Keratinocyte (primary cell): Measurements from ENCODE around the gene ZER1. TPM values are rescaled to one million over a fixed set of nuclear protein-coding genes. Genes with fewer than 3 reads are reported as not detected.

Experiments
- DNase-seq: peaks from one replicate; pipeline ENCODE4 v3.0.0-alpha.2; 2011; ENCODE audit warnings: low read depth, missing footprints, low spot score
- FAIRE-seq: peaks from 2 replicates; lab custom pipeline; 2011; peaks lifted over from hg19 to GRCh38; lab: Jason Lieb, UNC
- H2AFZ ChIP-seq: 2 replicates; pipeline ENCODE4 v1.6.0; 2012; ENCODE audit warnings: low read length, control low read depth, inconsistent platforms; ENCODE audit not compliant: control insufficient read depth
- H3K27ac ChIP-seq: 2 replicates; pipeline ENCODE4 v1.5.1; 2011; ENCODE audit warnings: low read length; ENCODE audit not compliant: control insufficient read depth, insufficient read depth
- H3K27me3 ChIP-seq: 3 replicates; pipeline ENCODE4 v1.6.0; 2011; ENCODE audit warnings: low read length; ENCODE audit not compliant: control insufficient read depth, insufficient read depth; ENCODE audit errors: extremely low read depth
- H3K36me3 ChIP-seq, 2 experiments: 2 replicates in 1 of 2; 3 replicates in 1 of 2; pipeline ENCODE4 v1.5.1; 2011; ENCODE audit warnings: low read length in 2 of 2, mild to moderate bottlenecking in 1 of 2; ENCODE audit not compliant: control insufficient read depth in 2 of 2, insufficient read depth in 2 of 2; ENCODE audit errors: extremely low read depth in 1 of 2
- H3K4me1 ChIP-seq: 3 replicates; pipeline ENCODE4 v1.5.1; 2011; ENCODE audit warnings: low read length; ENCODE audit not compliant: control insufficient read depth, insufficient read depth; ENCODE audit errors: extremely low read depth
- H3K4me2 ChIP-seq: 3 replicates; pipeline ENCODE4 v1.6.0; 2011; ENCODE audit warnings: low read depth, low read length; ENCODE audit not compliant: control insufficient read depth, insufficient read depth; ENCODE audit errors: extremely low read depth
- H3K4me3 ChIP-seq, 3 experiments: fragments of 200-600 bp in 1 of 3; sonication (generic) in 1 of 3; 2 replicates in 2 of 3; 3 replicates in 1 of 3; pipeline ENCODE4 v1.5.1; 2011 to 2016; ENCODE audit warnings: low read length in 3 of 3, mild to moderate bottlenecking in 3 of 3, control low read depth in 2 of 3, inconsistent platforms in 1 of 3, low read depth in 1 of 3, mixed read lengths in 1 of 3, mixed run types in 1 of 3, moderate library complexity in 1 of 3; ENCODE audit not compliant: control insufficient read depth in 2 of 3, insufficient read depth in 2 of 3; ENCODE audit errors: extremely low read depth in 1 of 3
- H3K79me2 ChIP-seq: 2 replicates; pipeline ENCODE4 v1.6.0; 2012; ENCODE audit warnings: low read length; ENCODE audit not compliant: control insufficient read depth, insufficient read depth
- H3K9ac ChIP-seq: 3 replicates; pipeline ENCODE4 v1.6.0; 2011; ENCODE audit warnings: low read length; ENCODE audit not compliant: control insufficient read depth, insufficient read depth; ENCODE audit errors: extremely low read depth
- H3K9me1 ChIP-seq: 3 replicates; pipeline ENCODE4 v1.6.0; 2011; ENCODE audit warnings: low read length; ENCODE audit not compliant: control insufficient read depth, insufficient read depth; ENCODE audit errors: extremely low read depth
- H3K9me3 ChIP-seq: 2 replicates; pipeline ENCODE4 v1.5.1; 2012; ENCODE audit warnings: low read depth, low read length; ENCODE audit not compliant: control insufficient read depth
- H4K20me1 ChIP-seq: 3 replicates; pipeline ENCODE4 v1.6.0; 2011; ENCODE audit warnings: low read length; ENCODE audit not compliant: control insufficient read depth, insufficient read depth; ENCODE audit errors: extremely low read depth
- CTCF ChIP-seq, 3 experiments: IDR thresholded peaks in 1 of 3; conservative IDR thresholded peaks in 1 of 3; optimal IDR thresholded peaks in 1 of 3; 2 replicates in 2 of 3; 3 replicates in 1 of 3; pipeline versions ENCODE3 to v1.5.1; 2011; ENCODE audit warnings: low read length in 3 of 3, mild to moderate bottlenecking in 3 of 3, moderate library complexity in 2 of 3, control low read depth in 1 of 3, inconsistent platforms in 1 of 3; ENCODE audit not compliant: insufficient read depth in 2 of 3; ENCODE audit errors: extremely low read depth in 1 of 3
- EZH2 ChIP-seq: IDR thresholded peaks from one replicate; pipeline ENCODE4 v1.6.1; 2012; ENCODE audit warnings: inconsistent platforms, mild to moderate bottlenecking, low read length, moderate library complexity
- dilution Hi-C: fragments of 300-500 bp; cut with MboI; formaldehyde crosslinking; loops from one replicate; pipeline ENCODE4 v1.7.0; 2020; ENCODE audit warnings: low sequenced_read_pairs; ENCODE audit not compliant: extremely low pct_ligation_motif_present
- polyA plus RNA-seq, 5 experiments: library from polyadenylated mRNA; depleted of rRNA in 3 of 5; stranded (reverse) in 3 of 5; stranded (forward) in 1 of 5; unstranded in 1 of 5; fragments of >200 nt; gene quantifications; 1 replicate in 1 of 5; 2 replicates in 3 of 5; 3 replicates in 1 of 5; pipeline versions ENCODE4 v1.2.1 to v1.2.3, GENCODE V29; 2011 to 2012; ENCODE audit warnings: missing spikeins in 2 of 5, low read depth in 1 of 5, low replicate concordance in 1 of 5

Gene ZER1
- polyA plus RNA-seq, 1 donor (not counting 4 experiments of a cell fraction or from before 2014, with no cell fraction given), result 14.9 TPM

GRCh38 chr9:128750926-128751595, 20.7 kb downstream of the ZER1 start:
- FAIRE-seq, result no peak
- H3K4me2 ChIP-seq, result no peak overlapping the region

GRCh38 chr9:128747241-128747640, 24.5 kb downstream of the ZER1 start:
- DNase-seq (no peak), FAIRE-seq (no peak)
- Histone ChIP-seq H2AFZ (no peak overlapping the region), H3K9ac (no peak overlapping the region), H3K27ac (no peak overlapping the region), H3K27me3 (no peaks in the 10 kb centered on the region), H4K20me1 (no peaks in the 10 kb centered on the region), H3K4me2 (no peak overlapping the region), H3K79me2 (no peaks in the 10 kb centered on the region), H3K4me1 (no peaks in the 10 kb centered on the region), H3K4me3 (no peak overlapping the region), H3K9me3 (no peaks in the 10 kb centered on the region), H3K36me3 (peaks cover 0 to 10% of the 10 kb centered on the region in 2 experiments), H3K9me1 (no peaks in the 10 kb centered on the region)
- dilution Hi-C loops, result no loop called here
- TF ChIP-seq CTCF (optimal IDR thresholded peaks at IDR 0.05 in 1 of 3, IDR thresholded peaks at IDR 0.05 in 1 of 3, conservative IDR thresholded peaks at IDR 0.05 in 1 of 3; ENCODE audit: extremely low read depth in 1 of 3, insufficient read depth in 2 of 3, low read length in 3 of 3), result no peak
- no peak for TF ChIP-seq EZH2

More at GRCh38 chr9:128750926-128751595, 20.7 kb downstream of the ZER1 start:
- H3K27me3 ChIP-seq, result no peaks in the 10 kb centered on the region
- no peaks in the 10 kb centered on the region for H4K20me1 ChIP-seq
- H3K4me3 ChIP-seq, result no peak overlapping the region
- TF ChIP-seq EZH2, result no peak
- no peak for TF ChIP-seq CTCF (optimal IDR thresholded peaks at IDR 0.05 in 1 of 3, IDR thresholded peaks at IDR 0.05 in 1 of 3, conservative IDR thresholded peaks at IDR 0.05 in 1 of 3; ENCODE audit: extremely low read depth in 1 of 3, insufficient read depth in 2 of 3, low read length in 3 of 3)
- H3K27ac ChIP-seq, result no peak overlapping the region
- no peaks in the 10 kb centered on the region for H3K9me1 ChIP-seq
- H3K9me3 ChIP-seq, result no peaks in the 10 kb centered on the region
- no peaks in the 10 kb centered on the region for H3K79me2 ChIP-seq
- no peak for DNase-seq
- no peak overlapping the region for H2AFZ ChIP-seq
- H3K4me1 ChIP-seq, result no peaks in the 10 kb centered on the region
- no peak overlapping the region for H3K9ac ChIP-seq
- peaks cover 0 to 17% of the 10 kb centered on the region in 2 experiments for H3K36me3 ChIP-seq
- dilution Hi-C loops, result no loop called here
